ENCODE data around the gene C3orf20.
"Not testable (repeated sequence)": the region's sequence is repeated elsewhere in the genome, so short reads cannot be mapped to it uniquely, and the experiment has no call there.

The C3orf20 gene

GRCh38 chr3:14806641-14807263, 131.8 kb downstream of the C3orf20 start:
- Histone ChIP-seq H3K4me3 (ENCODE audit: extremely low read depth, insufficient read depth, low read length, poor library complexity, severe bottlenecking) (no peak overlapping the region), H3K36me3 (ENCODE audit: control insufficient read depth, insufficient read depth, low read length) (no peaks in the 10 kb centered on the region), H3K4me1 (ENCODE audit: control insufficient read depth, insufficient read depth, low read length, poor library complexity, severe bottlenecking) (peaks cover 19% of the 10 kb centered on the region), H3K9me3 (ENCODE audit: control insufficient read depth, low read length) (no peaks in the 10 kb centered on the region), H3K27ac (ENCODE audit: low read depth, low read length, severe bottlenecking) (no peak overlapping the region)
- 74 to 83% methylated on average over 6 to 8 of the region's 8 CpGs for WGBS, 2 experiments (ENCODE audit: insufficient coverage in 2 of 2)

- Histone ChIP-seq H3K4me1 (ENCODE audit: control insufficient read depth, insufficient read depth, low read length, poor library complexity, severe bottlenecking) (peaks cover 19% of the 10 kb centered on the region), H3K36me3 (ENCODE audit: control insufficient read depth, insufficient read depth, low read length) (no peaks in the 10 kb centered on the region), H3K9me3 (ENCODE audit: control insufficient read depth, low read length) (no peaks in the 10 kb centered on the region), H3K4me3 (ENCODE audit: extremely low read depth, insufficient read depth, low read length, poor library complexity, severe bottlenecking) (no peak overlapping the region), H3K27ac (ENCODE audit: low read depth, low read length, severe bottlenecking) (no peak overlapping the region)
Measured at GRCh38 chr3:14808025-14808424, 133.1 kb downstream of the C3orf20 start.

GRCh38 chr3:14808502-14809266, 133.7 kb downstream of the C3orf20 start:
- Histone ChIP-seq H3K4me1 (ENCODE audit: control insufficient read depth, insufficient read depth, low read length, poor library complexity, severe bottlenecking) (peaks cover 19% of the 10 kb centered on the region), H3K36me3 (ENCODE audit: control insufficient read depth, insufficient read depth, low read length) (no peaks in the 10 kb centered on the region), H3K9me3 (ENCODE audit: control insufficient read depth, low read length) (no peaks in the 10 kb centered on the region), H3K27ac (ENCODE audit: low read depth, low read length, severe bottlenecking) (no peak overlapping the region), H3K4me3 (ENCODE audit: extremely low read depth, insufficient read depth, low read length, poor library complexity, severe bottlenecking) (no peak overlapping the region)
- 96 to 99% methylated on average over 4 to 5 of the region's 5 CpGs for WGBS, 2 experiments (ENCODE audit: insufficient coverage in 2 of 2)

DNA sequence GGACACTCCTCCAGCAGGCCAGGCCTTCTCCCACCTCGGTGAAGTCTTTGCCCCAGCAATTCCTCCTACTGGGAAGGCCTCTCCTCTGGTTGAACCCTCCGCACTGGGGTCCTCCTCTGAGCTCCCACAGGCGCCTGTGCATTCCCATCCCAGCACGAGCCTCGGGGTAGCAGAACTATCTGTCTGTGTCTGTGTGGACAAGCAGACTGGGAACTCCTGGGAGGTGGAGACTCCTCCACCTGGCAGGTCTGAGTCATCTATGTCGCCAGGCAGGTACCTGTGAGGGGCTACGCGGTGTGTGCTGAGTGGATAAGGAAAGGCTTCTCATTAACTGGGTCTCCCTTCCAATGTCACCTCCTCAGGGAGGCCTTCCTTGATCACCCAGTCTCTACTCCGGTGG, 134.7 kb downstream of the C3orf20 start:
- peak overlapping the region; percentile 40 for H3K4me3 ChIP-seq (ENCODE audit: extremely low read depth, insufficient read depth, low read length, poor library complexity, severe bottlenecking)
- not testable (repeated sequence) for H3K36me3 ChIP-seq (ENCODE audit: control insufficient read depth, insufficient read depth, low read length); H3K9me3 ChIP-seq (ENCODE audit: control insufficient read depth, low read length); H3K27ac ChIP-seq (ENCODE audit: low read depth, low read length, severe bottlenecking)
- H3K4me1 ChIP-seq (ENCODE audit: control insufficient read depth, insufficient read depth, low read length, poor library complexity, severe bottlenecking): peaks cover 14% of the 10 kb centered on the region
- WGBS, 2 experiments (ENCODE audit: insufficient coverage in 2 of 2): 72 to 80% methylated on average over 4 of the region's 9 CpGs

- Histone ChIP-seq H3K4me1 (ENCODE audit: control insufficient read depth, insufficient read depth, low read length, poor library complexity, severe bottlenecking) (peaks cover 8% of the 10 kb centered on the region), H3K9me3 (ENCODE audit: control insufficient read depth, low read length) (no peaks in the 10 kb centered on the region), H3K4me3 (ENCODE audit: extremely low read depth, insufficient read depth, low read length, poor library complexity, severe bottlenecking) (peak overlapping the region; percentile 52), H3K27ac (ENCODE audit: low read depth, low read length, severe bottlenecking) (no peak overlapping the region), H3K36me3 (ENCODE audit: control insufficient read depth, insufficient read depth, low read length) (no peaks in the 10 kb centered on the region)
- WGBS, 2 experiments (ENCODE audit: insufficient coverage in 2 of 2): 3 to 4% methylated on average over 38 to 52 of the region's 85 CpGs
Measured at GRCh38 chr3:14810070-14810791, 135.3 kb downstream of the C3orf20 start.

DNA sequence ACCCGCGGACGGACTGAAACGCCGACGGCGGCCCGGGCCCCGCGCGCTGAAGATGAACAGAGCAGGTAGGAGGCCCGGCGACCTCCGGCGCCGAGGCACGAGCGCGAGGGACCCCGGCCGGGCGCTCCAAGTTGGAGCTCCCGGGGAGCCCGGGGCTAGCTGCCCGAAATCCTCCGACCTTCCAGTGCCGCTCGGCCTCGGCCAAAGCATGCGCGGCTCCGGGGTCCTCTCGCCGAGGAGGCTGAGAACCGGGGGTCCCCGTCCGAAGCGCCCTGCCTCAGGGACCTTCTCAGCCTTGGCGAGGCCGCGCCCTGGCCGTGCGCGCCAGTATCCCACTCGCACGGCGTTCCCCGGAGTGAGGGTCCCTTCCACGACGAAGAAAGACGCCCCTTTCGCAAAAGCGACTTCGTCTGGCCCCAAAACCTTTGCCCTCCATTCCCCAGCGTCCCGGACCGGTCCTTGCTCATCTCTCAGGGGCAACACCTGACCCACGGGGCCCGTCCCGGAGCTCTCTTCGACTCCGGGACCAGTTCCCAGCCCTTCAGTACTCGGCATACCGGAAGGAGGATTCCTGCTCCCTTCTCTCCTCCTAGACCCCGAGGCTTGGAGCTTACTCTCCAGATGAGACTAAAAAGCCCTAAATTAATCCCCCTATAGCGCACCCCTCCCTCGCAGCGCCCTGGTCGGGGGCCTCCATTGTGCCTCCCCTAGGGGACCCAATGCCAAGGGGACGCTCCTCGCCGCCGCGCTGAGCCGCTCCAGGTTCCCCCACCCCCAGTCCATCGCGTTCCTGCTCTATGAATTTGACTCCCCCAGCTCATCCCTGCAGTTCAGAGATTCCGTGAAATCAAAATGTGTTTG, 136.1 kb downstream of the C3orf20 start:
- 1 to 2% methylated on average over 63 to 67 of the region's 78 CpGs for WGBS, 2 experiments (ENCODE audit: insufficient coverage in 2 of 2)
- H3K36me3 ChIP-seq (ENCODE audit: control insufficient read depth, insufficient read depth, low read length): no peaks in the 10 kb centered on the region
- H3K27ac ChIP-seq (ENCODE audit: low read depth, low read length, severe bottlenecking): no peak overlapping the region
- peaks cover 7% of the 10 kb centered on the region for H3K4me1 ChIP-seq (ENCODE audit: control insufficient read depth, insufficient read depth, low read length, poor library complexity, severe bottlenecking)
- H3K9me3 ChIP-seq (ENCODE audit: control insufficient read depth, low read length): no peaks in the 10 kb centered on the region
- H3K4me3 ChIP-seq (ENCODE audit: extremely low read depth, insufficient read depth, low read length, poor library complexity, severe bottlenecking): peak overlapping the region; percentile 52

DNA sequence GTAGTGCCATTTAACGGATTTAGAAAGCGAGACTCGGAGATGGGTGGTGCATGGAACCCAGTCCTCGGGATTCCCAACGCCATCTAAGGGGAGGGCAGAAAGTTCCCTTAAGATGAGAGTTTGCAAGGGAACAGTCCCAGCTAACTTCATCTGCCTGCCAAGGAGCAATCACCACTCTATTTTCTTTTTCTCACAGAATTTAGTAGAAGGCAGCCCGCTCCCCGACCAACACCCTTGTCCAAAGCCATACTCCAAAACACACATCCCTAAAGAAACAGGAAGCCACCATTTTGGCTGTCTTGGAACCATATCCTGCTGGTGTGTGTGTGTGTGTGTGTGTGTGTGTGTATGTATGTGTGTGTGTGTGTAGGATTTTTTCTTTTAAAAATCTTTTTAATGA, 136.7 kb downstream of the C3orf20 start:
- peak overlapping the region; percentile 52 for H3K4me3 ChIP-seq (ENCODE audit: extremely low read depth, insufficient read depth, low read length, poor library complexity, severe bottlenecking)
- WGBS, 2 experiments (ENCODE audit: insufficient coverage in 2 of 2): 40 to 61% methylated on average over 5 to 7 of the region's 7 CpGs
- H3K36me3 ChIP-seq (ENCODE audit: control insufficient read depth, insufficient read depth, low read length): no peaks in the 10 kb centered on the region
- peaks cover 7% of the 10 kb centered on the region for H3K4me1 ChIP-seq (ENCODE audit: control insufficient read depth, insufficient read depth, low read length, poor library complexity, severe bottlenecking)
- H3K9me3 ChIP-seq (ENCODE audit: control insufficient read depth, low read length): no peaks in the 10 kb centered on the region
- no peak overlapping the region for H3K27ac ChIP-seq (ENCODE audit: low read depth, low read length, severe bottlenecking)

GRCh38 chr3:14812196-14812790, 137.4 kb downstream of the C3orf20 start:
- H3K27ac ChIP-seq (ENCODE audit: low read depth, low read length, severe bottlenecking): no peak overlapping the region
- H3K36me3 ChIP-seq (ENCODE audit: control insufficient read depth, insufficient read depth, low read length): no peaks in the 10 kb centered on the region
- H3K4me1 ChIP-seq (ENCODE audit: control insufficient read depth, insufficient read depth, low read length, poor library complexity, severe bottlenecking): peaks cover 7% of the 10 kb centered on the region
- no peaks in the 10 kb centered on the region for H3K9me3 ChIP-seq (ENCODE audit: control insufficient read depth, low read length)
- 87 to 100% methylated on average over 1 to 8 of the region's 9 CpGs for WGBS, 2 experiments (ENCODE audit: insufficient coverage in 2 of 2)
- peak overlapping the region; percentile 52 for H3K4me3 ChIP-seq (ENCODE audit: extremely low read depth, insufficient read depth, low read length, poor library complexity, severe bottlenecking)

GRCh38 chr3:14814411-14814871, 139.5 kb downstream of the C3orf20 start:
- no peak overlapping the region for H3K27ac ChIP-seq (ENCODE audit: low read depth, low read length, severe bottlenecking)
- WGBS, 2 experiments (ENCODE audit: insufficient coverage in 2 of 2): 78 to 96% methylated on average over 1 to 3 of the region's 4 CpGs
- peaks cover 7% of the 10 kb centered on the region for H3K4me1 ChIP-seq (ENCODE audit: control insufficient read depth, insufficient read depth, low read length, poor library complexity, severe bottlenecking)
- no peaks in the 10 kb centered on the region for H3K9me3 ChIP-seq (ENCODE audit: control insufficient read depth, low read length)
- peaks cover 3% of the 10 kb centered on the region for H3K36me3 ChIP-seq (ENCODE audit: control insufficient read depth, insufficient read depth, low read length)
- no peak overlapping the region for H3K4me3 ChIP-seq (ENCODE audit: extremely low read depth, insufficient read depth, low read length, poor library complexity, severe bottlenecking)

DNA sequence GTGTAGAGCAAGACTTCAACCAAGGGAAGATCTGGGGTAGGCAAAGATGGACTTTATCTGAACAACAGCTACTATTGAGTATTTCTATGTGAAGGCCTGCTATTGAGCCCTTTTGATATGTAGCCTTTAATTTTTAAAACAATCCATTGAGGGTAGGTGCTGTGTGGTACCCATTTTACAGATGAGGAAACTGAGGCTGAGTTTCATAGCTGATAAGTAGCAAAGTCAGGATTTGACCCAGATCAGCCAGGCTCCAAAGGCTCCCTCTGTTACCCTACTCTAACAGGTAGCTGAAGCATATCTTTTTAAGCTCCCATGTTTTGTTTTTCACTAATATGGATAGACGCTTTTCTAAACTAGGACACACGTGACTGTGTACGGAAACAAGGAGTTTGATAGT, 141.4 kb downstream of the C3orf20 start:
- no peak overlapping the region for H3K27ac ChIP-seq (ENCODE audit: low read depth, low read length, severe bottlenecking)
- H3K9me3 ChIP-seq (ENCODE audit: control insufficient read depth, low read length): no peaks in the 10 kb centered on the region
- WGBS, 2 experiments (ENCODE audit: insufficient coverage in 2 of 2): 95 to 100% methylated on average over 1 to 3 of the region's 3 CpGs
- H3K4me3 ChIP-seq (ENCODE audit: extremely low read depth, insufficient read depth, low read length, poor library complexity, severe bottlenecking): no peak overlapping the region
- peaks cover 2% of the 10 kb centered on the region for H3K4me1 ChIP-seq (ENCODE audit: control insufficient read depth, insufficient read depth, low read length, poor library complexity, severe bottlenecking)
- H3K36me3 ChIP-seq (ENCODE audit: control insufficient read depth, insufficient read depth, low read length): peaks cover 14% of the 10 kb centered on the region

All from mesodermal cell (in vitro differentiated cells).